Smooth muscle cell (in vitro differentiated cells): ENCODE measurements around the gene SRPK1. TPM values are rescaled to one million over a fixed set of nuclear protein-coding genes. Genes with fewer than 3 reads are reported as not detected.

ENCODE experiments used
- DNase-seq: peaks from one replicate; lab custom pipeline; 2025; ENCODE audit not compliant: unreplicated experiment; lab: John Stamatoyannopoulos, UW
- H2AFZ ChIP-seq: fragments of 200-600 bp; sonication (generic); 2 replicates; pipeline ENCODE4 v1.6.0; 2016; ENCODE audit warnings: antibody characterized with exemption, low read depth, mild to moderate bottlenecking
- H3F3A ChIP-seq: fragments of 200-600 bp; sonication (generic); 2 replicates; pipeline ENCODE4 v1.6.0; 2017; ENCODE audit warnings: antibody characterized with exemption, low read depth
- H3K27ac ChIP-seq: fragments of 200-600 bp; sonication (generic); 2 replicates; pipeline ENCODE4 v1.5.1; 2016; ENCODE audit warnings: low read depth, mild to moderate bottlenecking
- H3K27me3 ChIP-seq: fragments of 200-600 bp; sonication (generic); 2 replicates; pipeline ENCODE4 v1.6.1; 2016; ENCODE audit warnings: low read depth, mild to moderate bottlenecking
- H3K36me3 ChIP-seq: fragments of 200-600 bp; sonication (generic); 2 replicates; pipeline ENCODE4 v1.5.1; 2016; ENCODE audit warnings: low read depth
- H3K4me1 ChIP-seq: fragments of 200-600 bp; sonication (generic); 2 replicates; pipeline ENCODE4 v1.5.1; 2016; ENCODE audit warnings: low read depth
- H3K4me2 ChIP-seq: fragments of 200-600 bp; sonication (generic); 2 replicates; pipeline ENCODE4 v1.6.0; 2016; ENCODE audit warnings: mild to moderate bottlenecking
- H3K4me3 ChIP-seq: fragments of 200-600 bp; sonication (generic); 2 replicates; pipeline ENCODE4 v1.5.1; 2016; ENCODE audit warnings: mild to moderate bottlenecking
- H3K79me2 ChIP-seq: fragments of 200-600 bp; sonication (generic); 2 replicates; pipeline ENCODE4 v1.6.0; 2016; ENCODE audit warnings: low read depth, mild to moderate bottlenecking
- H3K9ac ChIP-seq: fragments of 200-600 bp; sonication (generic); 2 replicates; pipeline ENCODE4 v1.6.0; 2016; ENCODE audit warnings: low read depth
- H3K9me3 ChIP-seq: fragments of 200-600 bp; sonication (generic); replicated peaks from 2 replicates; pipeline ENCODE4 v1.5.1; 2016; ENCODE audit warnings: low read depth
- H4K20me1 ChIP-seq: fragments of 200-600 bp; sonication (generic); 2 replicates; pipeline ENCODE4 v1.6.0; 2016; ENCODE audit warnings: low read depth
- WGBS: methylation state at CpG from one replicate; pipeline ENCODE4 v1.1.7; 2016; ENCODE audit warnings: low lambda C conversion rate; 5-methylcytosine and 5-hydroxymethylcytosine counted together
- polyA plus RNA-seq: library from polyadenylated mRNA; unstranded; fragments of >200 nt; fragmentation: Nextera tagmentation; extraction: Ambion mirVana; gene quantifications from 2 replicates; pipeline ENCODE4 v1.2.1, GENCODE V29; 2016
- total RNA-seq: library from RNA; depleted of rRNA; stranded (reverse); fragments of >200 nt; gene quantifications from 2 replicates; pipeline ENCODE4 v1.2.3, GENCODE V29; 2014
- TF ChIP-seq, protein P1 (sequence below): fragments of 200-600 bp; sonication (generic); IDR thresholded peaks from 2 replicates; pipeline ENCODE4 v1.5.1; 2017; ENCODE audit warnings: borderline replicate concordance, mild to moderate bottlenecking, antibody characterized with exemption; ENCODE audit not compliant: insufficient read depth, poor library complexity, severe bottlenecking

SRPK1 gene
- total and polyA plus RNA-seq, 2 experiments from 2014 or later, result 28.2 to 45.7 TPM

- Histone ChIP-seq H3K27me3 (no peaks in the 10 kb centered on the region), H3F3A (no peaks in the 10 kb centered on the region), H3K9me3 (peaks cover 10% of the 10 kb centered on the region), H4K20me1 (no peaks in the 10 kb centered on the region), H3K36me3 (peaks cover 22% of the 10 kb centered on the region), H3K9ac (no peak overlapping the region), H3K4me2 (no peak overlapping the region), H3K4me1 (no peaks in the 10 kb centered on the region), H2AFZ (no peak overlapping the region), H3K4me3 (no peak overlapping the region), H3K27ac (no peak overlapping the region), H3K79me2 (no peaks in the 10 kb centered on the region)
- WGBS, result 93% methylated on average over 4 of the region's 4 CpGs
- TF ChIP-seq, protein P1, sequence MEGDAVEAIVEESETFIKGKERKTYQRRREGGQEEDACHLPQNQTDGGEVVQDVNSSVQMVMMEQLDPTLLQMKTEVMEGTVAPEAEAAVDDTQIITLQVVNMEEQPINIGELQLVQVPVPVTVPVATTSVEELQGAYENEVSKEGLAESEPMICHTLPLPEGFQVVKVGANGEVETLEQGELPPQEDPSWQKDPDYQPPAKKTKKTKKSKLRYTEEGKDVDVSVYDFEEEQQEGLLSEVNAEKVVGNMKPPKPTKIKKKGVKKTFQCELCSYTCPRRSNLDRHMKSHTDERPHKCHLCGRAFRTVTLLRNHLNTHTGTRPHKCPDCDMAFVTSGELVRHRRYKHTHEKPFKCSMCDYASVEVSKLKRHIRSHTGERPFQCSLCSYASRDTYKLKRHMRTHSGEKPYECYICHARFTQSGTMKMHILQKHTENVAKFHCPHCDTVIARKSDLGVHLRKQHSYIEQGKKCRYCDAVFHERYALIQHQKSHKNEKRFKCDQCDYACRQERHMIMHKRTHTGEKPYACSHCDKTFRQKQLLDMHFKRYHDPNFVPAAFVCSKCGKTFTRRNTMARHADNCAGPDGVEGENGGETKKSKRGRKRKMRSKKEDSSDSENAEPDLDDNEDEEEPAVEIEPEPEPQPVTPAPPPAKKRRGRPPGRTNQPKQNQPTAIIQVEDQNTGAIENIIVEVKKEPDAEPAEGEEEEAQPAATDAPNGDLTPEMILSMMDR, result no peak
- DNase-seq, result no peak
Measured at GRCh38 chr6:35852994-35853393, 67.9 kb downstream of the SRPK1 start.

DNA sequence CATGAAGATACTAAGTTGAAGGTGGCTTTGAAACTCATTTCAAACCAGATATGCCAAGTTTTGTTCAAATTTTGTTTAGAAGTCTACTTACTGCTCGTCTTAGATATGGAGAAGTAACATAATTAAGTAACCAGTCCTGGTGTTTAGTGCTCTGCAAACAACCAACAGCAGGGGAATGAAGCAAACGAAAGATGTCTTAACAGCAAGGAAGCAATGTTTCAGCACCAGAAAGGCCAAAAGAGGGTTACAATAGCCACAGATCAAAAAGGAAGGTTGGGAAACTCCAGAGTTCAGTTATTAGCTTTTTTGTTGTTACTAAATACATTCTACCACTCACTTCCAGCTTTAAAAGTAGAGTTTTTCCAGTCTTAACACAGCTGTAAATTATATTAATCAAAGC, 70.7 kb downstream of the SRPK1 start:
- 93% methylated on average over 2 of the region's 2 CpGs for WGBS
- no peaks in the 10 kb centered on the region for H3F3A ChIP-seq
- TF ChIP-seq, protein P1, result no peak
- no peak overlapping the region for H3K27ac ChIP-seq
- H3K79me2 ChIP-seq, result no peaks in the 10 kb centered on the region
- peaks cover 5% of the 10 kb centered on the region for H3K36me3 ChIP-seq
- peaks cover 4% of the 10 kb centered on the region for H4K20me1 ChIP-seq
- no peaks in the 10 kb centered on the region for H3K27me3 ChIP-seq
- no peak for DNase-seq
- no peak overlapping the region for H2AFZ ChIP-seq
- no peaks in the 10 kb centered on the region for H3K4me1 ChIP-seq
- no peak overlapping the region for H3K4me2 ChIP-seq
- no peak overlapping the region for H3K4me3 ChIP-seq
- H3K9me3 ChIP-seq, result peaks cover 10% of the 10 kb centered on the region
- no peak overlapping the region for H3K9ac ChIP-seq

DNA sequence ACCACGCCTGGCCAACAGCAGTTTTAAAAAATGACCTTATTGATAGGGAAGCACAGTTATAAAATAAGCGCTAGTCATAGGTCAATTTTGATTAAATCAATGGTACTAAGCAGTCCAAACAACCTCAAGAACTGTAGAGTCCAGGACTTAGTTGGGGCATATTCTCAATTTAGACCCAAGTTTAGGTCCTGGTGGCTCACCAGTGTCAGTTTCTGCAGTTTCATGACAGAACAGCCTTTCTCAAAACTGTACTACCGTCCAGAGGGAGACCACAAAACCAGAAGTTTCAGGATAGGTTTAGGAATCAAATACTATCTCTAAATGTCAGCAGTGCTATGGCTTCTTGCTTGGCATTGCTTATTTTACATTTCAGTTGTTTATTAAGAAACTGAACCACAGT, 76.6 kb downstream of the SRPK1 start:
- H3K79me2 ChIP-seq, result no peaks in the 10 kb centered on the region
- 91% methylated on average over 3 of the region's 3 CpGs for WGBS
- DNase-seq, result no peak
- H3F3A ChIP-seq, result no peaks in the 10 kb centered on the region
- no peak overlapping the region for H3K4me3 ChIP-seq
- no peak overlapping the region for H3K27ac ChIP-seq
- H3K36me3 ChIP-seq, result peaks cover 11% of the 10 kb centered on the region
- no peak overlapping the region for H3K9ac ChIP-seq
- no peaks in the 10 kb centered on the region for H3K4me1 ChIP-seq
- H4K20me1 ChIP-seq, result peaks cover 4% of the 10 kb centered on the region
- H3K27me3 ChIP-seq, result no peaks in the 10 kb centered on the region
- H3K9me3 ChIP-seq, result peaks cover 10% of the 10 kb centered on the region
- TF ChIP-seq, protein P1, result no peak
- H2AFZ ChIP-seq, result no peak overlapping the region
- no peak overlapping the region for H3K4me2 ChIP-seq

DNA sequence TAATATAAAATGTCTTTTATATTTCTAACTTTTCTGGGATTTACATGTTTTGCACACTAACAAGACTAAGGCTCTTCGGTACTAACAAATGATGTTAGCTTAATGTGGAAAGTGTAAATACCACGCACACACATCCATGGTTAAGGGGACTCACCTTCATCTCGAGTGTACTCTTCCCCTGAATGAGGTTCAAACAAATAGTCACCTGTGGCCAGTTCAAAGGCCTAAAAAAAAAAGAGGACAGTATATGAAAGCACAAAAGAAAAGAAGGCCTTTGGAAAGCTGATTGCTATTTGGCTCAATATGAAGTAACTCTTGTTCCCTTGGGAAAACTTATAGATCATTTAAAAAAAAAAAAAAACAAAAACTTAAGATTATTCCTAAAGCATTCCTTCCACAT, 78.5 kb downstream of the SRPK1 start:
- WGBS, result 93% methylated on average over 3 of the region's 3 CpGs
- H3K79me2 ChIP-seq, result no peaks in the 10 kb centered on the region
- no peak overlapping the region for H2AFZ ChIP-seq
- H3F3A ChIP-seq, result no peaks in the 10 kb centered on the region
- no peaks in the 10 kb centered on the region for H3K27me3 ChIP-seq
- TF ChIP-seq, protein P1, result no peak
- H3K4me2 ChIP-seq, result no peak overlapping the region
- no peak overlapping the region for H3K4me3 ChIP-seq
- no peak overlapping the region for H3K27ac ChIP-seq
- DNase-seq, result no peak
- peaks cover 4% of the 10 kb centered on the region for H4K20me1 ChIP-seq
- H3K36me3 ChIP-seq, result peaks cover 7% of the 10 kb centered on the region
- H3K9me3 ChIP-seq, result no peaks in the 10 kb centered on the region
- no peaks in the 10 kb centered on the region for H3K4me1 ChIP-seq
- no peak overlapping the region for H3K9ac ChIP-seq
